Effector memory CD8-positive, alpha-beta T cell (primary cell): ENCODE data around the gene PDCD1.

Experiments
- ATAC-seq: fragments of 150-1000 bp; cut with Tn5 transposase; replicated peaks from 2 replicates; pipeline ENCODE4 v1.10.0; 2021; ENCODE audit warnings: mild to moderate bottlenecking, moderate library complexity
- DNase-seq, 3 experiments: peaks; one replicate each; pipeline ENCODE4 v3.0.0; 2021
- H3K27ac Mint-ChIP-seq, 2 donors: one replicate each; pipeline ENCODE4 v1.8.0; 2022; ENCODE audit warnings: mild to moderate bottlenecking in 2 of 2, mixed read lengths in 2 of 2, moderate library complexity in 2 of 2
- H3K27me3 Mint-ChIP-seq, 2 donors: one replicate each; pipeline ENCODE4 v1.8.0; 2022; ENCODE audit warnings: mixed read lengths in 2 of 2
- H3K36me3 Mint-ChIP-seq: one replicate; pipeline ENCODE4 v1.8.0; 2022; ENCODE audit warnings: mild to moderate bottlenecking, moderate library complexity, mixed read lengths; ENCODE audit not compliant: insufficient read depth
- H3K4me1 Mint-ChIP-seq, 2 donors: one replicate each; pipeline ENCODE4 v1.8.0; 2022; ENCODE audit warnings: low read depth in 2 of 2, mixed read lengths in 2 of 2
- H3K4me3 Mint-ChIP-seq, 2 donors: one replicate each; pipeline ENCODE4 v1.8.0; 2022; ENCODE audit warnings: mild to moderate bottlenecking in 2 of 2, mixed read lengths in 2 of 2, moderate library complexity in 2 of 2
- H3K9me3 Mint-ChIP-seq, 2 donors: one replicate each; pipeline ENCODE4 v1.8.0; 2022; ENCODE audit warnings: mixed read lengths in 2 of 2

Gene PDCD1

DNA sequence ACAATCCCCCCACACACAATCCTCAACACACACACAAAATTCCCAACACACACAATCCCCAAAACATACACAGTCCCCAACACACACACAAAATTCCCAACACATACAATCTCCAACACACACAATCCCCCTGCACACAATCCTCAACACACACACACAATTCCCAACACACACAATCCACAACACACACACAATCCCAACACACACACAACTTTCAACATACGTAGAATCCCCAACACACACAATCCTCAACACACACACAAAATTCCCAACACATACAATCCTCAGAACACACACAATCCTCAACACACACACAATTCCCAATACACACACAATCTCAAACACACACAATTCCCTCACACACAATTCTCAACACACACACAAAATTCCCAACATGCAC lies 2.6 kb upstream of the PDCD1 start:
- peak overlapping the region; percentile 73 to 93 for H3K4me3 Mint-ChIP-seq
- DNase-seq, result no peak
- H3K27me3 Mint-ChIP-seq, result no peaks in the 10 kb centered on the region
- H3K4me1 Mint-ChIP-seq, result peaks cover 63 to 76% of the 10 kb centered on the region in 2 donors
- peak overlapping the region; percentile 87 to 93 for H3K27ac Mint-ChIP-seq
- no peaks in the 10 kb centered on the region for H3K9me3 Mint-ChIP-seq
- peaks cover 41% of the 10 kb centered on the region for H3K36me3 Mint-ChIP-seq
- ATAC-seq, result no peak

DNA sequence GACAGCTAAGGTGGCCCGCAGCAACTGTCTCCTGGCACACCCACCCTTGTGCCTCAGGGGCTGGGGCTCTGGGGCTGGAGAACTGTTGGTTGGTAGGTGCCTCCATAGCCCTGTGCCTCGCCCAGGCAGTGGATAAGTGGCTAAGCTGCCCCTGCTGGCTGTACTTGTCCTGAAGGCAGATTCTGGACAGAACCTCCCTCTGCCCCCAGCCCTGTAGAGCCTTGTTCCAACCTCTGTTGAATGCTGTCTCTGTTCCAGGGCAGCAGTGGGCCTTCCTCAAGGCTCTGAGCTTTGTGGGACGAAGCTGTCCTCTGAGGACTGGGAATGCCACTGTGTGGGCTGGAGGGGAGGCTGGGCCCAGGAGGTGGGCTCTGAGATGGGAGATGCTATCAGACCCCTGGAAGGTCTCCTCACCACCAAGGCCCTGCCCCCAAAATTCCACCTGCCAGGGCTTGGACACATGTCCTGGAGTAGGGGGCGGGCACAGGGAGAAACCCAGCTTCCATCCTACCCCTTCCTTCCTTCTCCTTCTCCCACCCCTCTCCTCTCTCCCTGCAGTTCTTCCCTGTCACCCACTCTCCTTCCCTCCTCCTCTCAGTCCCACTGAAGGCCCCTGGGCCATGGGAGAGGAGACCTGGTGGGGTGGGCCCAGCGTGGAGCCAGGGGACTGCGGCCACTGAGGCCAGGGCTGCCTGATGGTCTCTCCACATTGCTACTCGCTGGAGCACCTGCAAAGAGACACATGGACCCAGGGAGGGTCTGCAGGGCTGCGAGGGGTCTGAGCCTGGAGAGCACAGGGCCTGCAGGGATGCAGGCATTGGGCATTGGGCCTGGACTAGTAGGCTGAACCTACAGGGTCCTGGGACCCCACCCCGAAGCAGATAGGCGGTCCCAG lies 1.7 kb upstream of the PDCD1 start:
- Mint-ChIP-seq H3K36me3 (peaks cover 41% of the 10 kb centered on the region), H3K4me3 (peak overlapping the region; percentile 73 to 93), H3K27me3 (no peaks in the 10 kb centered on the region), H3K27ac (peak overlapping the region; percentile 87 to 93), H3K4me1 (peaks cover 64 to 71% of the 10 kb centered on the region in 2 donors), H3K9me3 (no peaks in the 10 kb centered on the region)
- ATAC-seq (no peak), DNase-seq (no peak)

DNA sequence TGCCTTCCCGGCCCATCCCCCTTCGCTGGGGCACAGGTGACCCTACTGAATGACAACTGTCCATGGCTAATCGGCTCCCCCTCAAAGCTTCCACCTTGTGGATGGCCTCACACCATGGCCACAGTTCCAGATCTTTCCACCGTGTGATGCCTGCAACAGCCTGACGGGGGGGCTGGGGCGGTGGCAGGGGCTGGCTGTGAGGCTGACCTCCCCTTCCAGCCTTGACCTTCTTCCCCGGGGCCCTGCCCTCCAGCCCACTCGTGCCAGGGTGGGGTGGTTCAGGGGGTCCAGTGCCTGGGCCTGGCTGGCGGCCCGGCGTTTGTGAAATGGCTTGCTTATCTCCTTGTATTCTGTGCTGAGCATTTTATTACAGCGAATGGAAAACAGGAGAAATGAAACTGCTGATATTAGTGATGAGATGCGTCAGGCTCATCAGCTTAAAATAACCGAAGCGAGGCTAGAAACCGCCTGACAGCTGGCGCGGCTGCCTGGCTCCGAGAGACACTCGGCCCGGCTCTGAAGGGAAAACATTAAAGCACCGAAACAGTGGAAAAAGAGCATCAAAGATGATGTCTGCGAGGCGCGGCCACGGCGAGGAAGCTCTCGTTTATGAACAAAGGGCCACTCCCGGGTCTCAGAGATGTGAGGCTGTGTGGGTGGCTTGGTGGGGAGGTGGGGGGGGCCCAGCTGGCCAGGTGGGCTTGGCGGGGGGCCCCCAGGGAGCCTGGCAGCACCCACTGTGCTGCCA lies 916 bp upstream of the PDCD1 start:
- no peak for DNase-seq
- peak; percentile 23 for ATAC-seq
- H3K4me1 Mint-ChIP-seq, result peaks cover 59 to 63% of the 10 kb centered on the region in 2 donors
- peak overlapping the region; percentile 73 to 93 for H3K4me3 Mint-ChIP-seq
- H3K27ac Mint-ChIP-seq, result peak overlapping the region; percentile 87 to 93
- peaks cover 36% of the 10 kb centered on the region for H3K36me3 Mint-ChIP-seq
- no peaks in the 10 kb centered on the region for H3K27me3 Mint-ChIP-seq
- no peaks in the 10 kb centered on the region for H3K9me3 Mint-ChIP-seq

DNA sequence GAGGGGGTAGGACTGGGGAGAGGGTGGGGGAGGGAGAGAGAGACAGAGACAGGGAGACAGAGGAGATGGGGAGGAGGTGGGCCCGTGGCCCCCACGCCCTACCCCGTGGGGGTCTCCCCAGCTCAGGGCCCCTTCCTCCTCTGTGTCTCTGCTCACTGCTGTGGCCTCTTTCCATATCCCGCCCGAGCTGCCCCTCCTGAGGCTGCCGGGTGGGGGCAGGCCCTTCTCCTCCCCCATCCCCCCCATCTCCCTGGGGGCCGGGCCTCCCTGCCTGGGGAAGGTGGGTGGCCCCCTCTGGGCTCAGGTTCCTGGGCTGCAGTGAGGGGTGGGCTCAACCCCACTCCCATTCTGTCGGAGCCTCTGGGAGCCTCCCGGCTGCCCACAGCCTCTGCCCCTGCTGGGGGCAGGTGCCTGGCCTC lies 332 bp upstream of the PDCD1 start:
- Mint-ChIP-seq H3K4me3 (peak overlapping the region; percentile 73 to 93), H3K36me3 (peaks cover 31% of the 10 kb centered on the region), H3K4me1 (peaks cover 59 to 61% of the 10 kb centered on the region in 2 donors), H3K9me3 (no peaks in the 10 kb centered on the region), H3K27ac (peak overlapping the region; percentile 87 to 93), H3K27me3 (no peaks in the 10 kb centered on the region)
- ATAC-seq (peak; percentile 17), DNase-seq (no peak)

DNA sequence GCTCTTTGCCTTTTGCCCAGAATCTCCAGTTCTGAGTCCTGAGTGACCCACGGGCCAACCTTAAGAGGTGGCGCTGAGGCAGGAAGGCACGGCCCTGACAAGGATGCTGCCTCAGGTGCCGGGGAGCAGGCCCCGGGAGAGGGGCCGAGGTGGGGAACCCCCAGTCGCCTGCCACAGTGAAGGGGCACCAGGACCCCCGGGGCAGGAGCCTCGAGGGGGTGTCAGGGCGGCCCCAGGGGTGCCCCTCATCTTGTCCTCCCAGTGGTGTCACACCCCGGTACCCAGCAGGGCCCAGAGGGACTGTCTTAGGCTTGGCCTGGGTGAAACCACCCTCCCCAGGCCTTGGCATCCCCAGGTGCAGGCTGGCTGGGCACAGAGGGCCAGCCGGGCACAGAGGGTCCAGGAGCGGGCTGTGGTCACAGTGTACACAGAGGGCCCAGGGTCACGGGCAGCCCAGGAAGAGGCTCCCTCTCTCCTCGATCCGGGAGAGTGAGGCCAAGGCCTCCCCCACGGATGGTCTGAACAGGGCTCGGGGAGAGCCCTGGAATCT lies 1.0 kb downstream of the PDCD1 start:
- peaks cover 50 to 61% of the 10 kb centered on the region in 2 donors for H3K4me1 Mint-ChIP-seq
- no peak for ATAC-seq
- H3K4me3 Mint-ChIP-seq, result peak overlapping the region; percentile 73 to 93
- peaks cover 30% of the 10 kb centered on the region for H3K36me3 Mint-ChIP-seq
- no peaks in the 10 kb centered on the region for H3K9me3 Mint-ChIP-seq
- DNase-seq, result no peak
- no peaks in the 10 kb centered on the region for H3K27me3 Mint-ChIP-seq
- H3K27ac Mint-ChIP-seq, result peak overlapping the region; percentile 87 to 93

DNA sequence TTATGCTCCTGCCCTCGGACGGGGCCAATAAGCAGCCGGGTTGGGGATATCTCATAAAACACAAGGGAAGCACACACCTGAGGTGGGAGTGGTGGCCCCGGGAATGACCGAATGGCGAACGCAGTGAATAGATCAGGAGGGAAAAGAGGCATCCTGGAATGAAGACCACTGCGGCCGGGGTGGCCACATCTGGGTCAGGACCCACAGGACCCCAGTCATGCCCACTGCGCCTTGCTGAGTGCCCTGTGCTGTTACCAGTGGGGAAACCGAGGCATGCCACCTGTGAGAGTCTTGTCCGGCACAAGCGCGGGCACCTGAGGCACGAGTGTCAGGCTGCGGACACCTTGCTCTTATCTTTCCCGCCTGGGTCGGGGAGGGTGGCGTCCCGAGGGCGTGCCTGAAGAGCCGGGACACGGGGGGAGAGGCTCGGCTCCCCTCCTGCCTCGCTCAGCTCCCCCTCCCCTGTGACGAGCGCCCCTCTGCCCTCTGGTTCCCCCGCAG lies 1.6 kb downstream of the PDCD1 start:
- H3K4me3 Mint-ChIP-seq, result peak overlapping the region; percentile 73 to 93
- H3K9me3 Mint-ChIP-seq, result no peaks in the 10 kb centered on the region
- ATAC-seq, result no peak
- no peaks in the 10 kb centered on the region for H3K27me3 Mint-ChIP-seq
- peaks cover 44 to 61% of the 10 kb centered on the region in 2 donors for H3K4me1 Mint-ChIP-seq
- H3K27ac Mint-ChIP-seq, result peak overlapping the region; percentile 87 to 93
- no peak for DNase-seq
- peaks cover 32% of the 10 kb centered on the region for H3K36me3 Mint-ChIP-seq

DNA sequence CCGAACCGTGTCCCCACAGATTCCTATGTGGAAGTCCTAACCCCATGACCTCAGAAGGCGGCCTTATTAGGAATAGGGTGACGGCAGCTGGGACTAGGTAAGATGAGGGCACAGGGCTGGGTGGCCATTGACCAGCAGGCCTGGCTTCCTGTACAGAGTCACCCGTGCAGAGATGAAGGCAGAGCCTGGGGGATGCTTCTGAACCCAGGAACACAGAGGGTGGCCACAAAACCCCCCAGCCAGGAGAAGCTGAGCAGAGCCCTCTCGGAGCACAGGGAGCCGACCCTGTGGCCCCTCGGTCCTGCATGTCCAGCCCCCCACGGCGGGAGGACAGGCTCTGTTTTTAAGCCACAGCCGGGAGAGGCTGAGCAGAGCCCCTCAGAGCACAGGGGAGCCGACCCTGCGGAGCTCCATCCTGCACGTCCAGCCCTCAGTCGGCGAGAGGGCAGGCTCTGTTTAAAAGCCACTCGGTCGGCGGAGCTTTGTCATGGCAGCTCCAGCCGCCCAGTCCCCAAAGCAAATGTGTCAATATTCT lies 2.7 kb downstream of the PDCD1 start:
- H3K9me3 Mint-ChIP-seq, result no peaks in the 10 kb centered on the region
- peak overlapping the region; percentile 87 to 93 for H3K27ac Mint-ChIP-seq
- ATAC-seq (no peak), DNase-seq (no peak)
- peak overlapping the region; percentile 73 to 93 for H3K4me3 Mint-ChIP-seq
- peaks cover 32% of the 10 kb centered on the region for H3K36me3 Mint-ChIP-seq
- H3K27me3 Mint-ChIP-seq, result no peaks in the 10 kb centered on the region
- H3K4me1 Mint-ChIP-seq, result peaks cover 36 to 51% of the 10 kb centered on the region in 2 donors

DNA sequence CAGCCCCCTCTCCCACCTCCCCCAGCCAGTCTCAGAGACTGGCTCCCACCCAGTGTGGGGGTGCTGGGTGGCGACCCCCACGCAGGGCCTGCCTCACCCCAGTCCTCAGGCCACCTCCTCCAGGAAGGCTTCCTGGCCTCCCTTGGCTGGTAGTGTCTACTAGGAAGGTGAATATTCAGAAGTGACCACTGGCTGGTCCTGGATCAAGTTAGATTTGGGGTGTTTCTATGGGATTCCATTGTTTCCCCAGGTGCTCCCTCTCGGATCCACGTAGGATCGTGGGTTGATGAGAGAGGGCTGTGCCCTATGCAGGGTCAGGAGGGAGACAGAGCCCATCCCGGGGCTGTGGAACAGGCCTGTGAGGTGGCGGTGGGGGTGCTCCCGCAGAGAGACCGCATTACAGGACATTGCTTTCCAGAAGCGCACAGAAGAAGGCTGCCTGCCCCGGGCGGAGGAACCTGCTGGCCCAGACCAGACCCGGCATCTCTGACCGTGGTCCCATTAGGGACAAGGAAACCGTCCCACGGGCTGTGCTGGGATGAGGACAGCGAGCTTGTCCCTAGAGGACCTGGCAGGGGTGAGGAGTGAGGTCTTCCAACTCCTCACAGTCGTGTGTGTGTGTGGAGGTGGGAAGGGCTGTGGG lies 3.3 kb downstream of the PDCD1 start:
- peaks cover 32 to 48% of the 10 kb centered on the region in 2 donors for H3K4me1 Mint-ChIP-seq
- DNase-seq (no peak), ATAC-seq (no peak)
- peak overlapping the region; percentile 87 to 93 for H3K27ac Mint-ChIP-seq
- no peaks in the 10 kb centered on the region for H3K27me3 Mint-ChIP-seq
- H3K36me3 Mint-ChIP-seq, result peaks cover 34% of the 10 kb centered on the region
- peak overlapping the region; percentile 73 to 93 for H3K4me3 Mint-ChIP-seq
- H3K9me3 Mint-ChIP-seq, result no peaks in the 10 kb centered on the region

DNA sequence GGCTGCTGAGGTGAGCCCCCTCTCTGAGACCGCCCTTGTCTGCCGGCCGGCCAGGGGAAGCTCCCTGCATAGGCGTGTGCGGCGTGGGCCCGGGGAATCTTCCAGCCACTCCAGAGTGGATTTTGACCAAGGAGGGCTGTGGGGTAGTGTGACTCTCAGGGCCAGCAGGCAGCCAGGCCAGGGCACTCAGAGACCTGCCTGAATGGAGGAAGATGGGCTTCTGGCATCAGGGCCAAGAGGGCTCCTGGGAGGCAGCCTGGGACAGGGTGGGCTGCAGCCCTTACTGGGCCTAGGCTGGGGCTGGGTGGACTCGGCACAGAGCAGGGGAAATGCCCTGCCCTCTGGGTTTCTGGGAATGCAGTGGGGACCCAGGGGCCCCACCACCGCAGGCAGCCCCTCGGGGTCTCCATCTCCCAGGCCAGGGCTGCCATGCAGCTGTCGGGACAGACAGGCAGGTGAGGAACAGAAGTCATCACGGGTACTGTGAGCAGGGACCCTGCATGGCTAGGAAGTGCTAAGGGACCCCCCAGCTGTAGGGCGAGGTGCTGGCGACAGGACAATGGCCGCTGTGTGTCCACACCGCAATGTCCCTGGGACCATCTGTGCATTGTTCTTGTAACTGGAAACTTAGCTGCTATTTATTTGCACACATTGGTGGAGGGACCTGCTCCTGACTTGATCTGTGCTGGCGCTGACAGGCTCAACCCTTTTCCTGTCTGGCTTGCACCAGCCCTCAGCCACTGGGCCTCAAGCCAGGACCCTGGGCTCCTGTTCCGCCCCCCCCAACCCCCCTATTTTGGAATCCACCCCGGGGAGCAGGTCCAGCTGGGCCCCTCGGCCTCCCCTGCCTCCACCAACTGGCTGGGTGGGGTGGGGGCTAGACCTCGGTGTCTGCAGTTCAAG lies 4.1 kb downstream of the PDCD1 start:
- H3K27ac Mint-ChIP-seq, result peak overlapping the region in 1 of 2 donors; percentile 60
- H3K4me1 Mint-ChIP-seq, result peaks cover 28 to 43% of the 10 kb centered on the region in 2 donors
- peak overlapping the region in 1 of 2 donors; percentile 23 for H3K4me3 Mint-ChIP-seq
- no peaks in the 10 kb centered on the region for H3K27me3 Mint-ChIP-seq
- no peak for ATAC-seq
- H3K36me3 Mint-ChIP-seq, result peaks cover 34% of the 10 kb centered on the region
- no peaks in the 10 kb centered on the region for H3K9me3 Mint-ChIP-seq
- no peak for DNase-seq

DNA sequence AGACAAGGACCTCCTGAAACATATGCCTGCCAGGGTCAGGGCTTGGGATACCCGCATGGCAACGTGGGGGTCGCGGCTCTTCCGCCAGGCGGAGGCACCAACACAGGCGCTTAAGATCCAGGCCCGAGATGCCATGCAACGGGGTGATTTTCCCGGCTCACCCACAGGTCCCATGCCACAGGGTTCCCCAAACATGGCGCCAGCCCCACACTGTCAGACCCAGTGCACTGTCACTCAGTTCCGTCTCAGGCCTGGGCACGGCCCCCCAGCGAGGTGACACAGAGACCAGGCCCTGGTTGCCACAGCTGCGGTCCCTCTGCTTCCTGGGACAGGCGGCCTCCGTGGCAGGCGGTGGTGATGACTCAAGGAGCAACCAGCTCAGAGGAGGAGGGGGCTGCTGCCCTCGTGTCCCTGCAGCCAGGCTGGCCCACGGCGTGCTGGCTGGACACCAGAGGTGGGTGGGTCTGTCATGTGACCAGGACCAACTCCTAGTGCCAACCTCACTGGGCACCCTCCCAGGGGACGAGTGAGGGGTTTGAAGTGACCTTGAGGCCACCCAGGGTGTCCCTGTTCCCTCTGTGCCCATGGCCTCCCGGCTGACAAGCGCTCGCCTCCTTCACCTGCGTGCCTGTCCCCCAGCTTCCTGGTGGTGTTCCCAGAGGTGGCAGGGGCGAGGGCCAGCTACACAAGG lies 4.9 kb downstream of the PDCD1 start:
- peak overlapping the region in 1 of 2 donors; percentile 60 for H3K27ac Mint-ChIP-seq
- no peaks in the 10 kb centered on the region for H3K27me3 Mint-ChIP-seq
- peaks cover 34% of the 10 kb centered on the region for H3K36me3 Mint-ChIP-seq
- H3K4me3 Mint-ChIP-seq, result peak overlapping the region in 1 of 2 donors; percentile 23
- ATAC-seq (peak; percentile 68), DNase-seq (no peak)
- no peaks in the 10 kb centered on the region for H3K9me3 Mint-ChIP-seq
- H3K4me1 Mint-ChIP-seq, result peaks cover 26 to 42% of the 10 kb centered on the region in 2 donors

DNA sequence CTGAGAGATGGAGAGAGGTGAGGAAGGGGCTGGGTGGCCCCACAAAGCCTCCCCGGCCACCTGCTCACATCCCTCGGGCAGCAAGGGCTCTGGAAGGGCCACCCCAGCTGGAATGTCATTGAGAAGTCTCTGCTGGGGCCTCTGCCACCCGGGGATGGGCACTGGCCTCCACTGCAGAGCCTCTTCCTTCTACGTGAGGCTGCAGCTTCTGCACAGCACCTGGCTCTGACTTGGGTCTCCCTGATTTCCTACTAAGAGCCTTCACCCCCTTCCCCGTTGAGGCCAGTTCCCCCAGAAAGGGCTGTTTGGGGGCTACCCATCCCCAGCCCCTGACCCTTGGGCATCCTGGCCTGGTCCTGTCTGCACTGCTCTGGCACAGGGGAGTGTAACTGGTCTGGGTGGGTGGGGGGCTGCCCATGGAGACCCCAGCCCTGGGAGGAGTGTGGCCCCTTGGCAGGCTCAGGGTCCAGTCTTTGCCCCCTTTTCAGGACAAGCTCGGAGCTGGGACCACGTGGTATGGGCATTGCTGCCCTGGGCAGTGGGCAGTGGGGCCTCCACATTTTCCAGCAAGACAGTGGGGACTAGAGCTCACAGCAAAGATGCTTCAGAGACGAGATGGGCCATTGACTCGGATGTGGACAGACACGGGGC lies 5.6 kb downstream of the PDCD1 start:
- H3K36me3 Mint-ChIP-seq, result peaks cover 34% of the 10 kb centered on the region
- no peaks in the 10 kb centered on the region for H3K9me3 Mint-ChIP-seq
- H3K27ac Mint-ChIP-seq, result peak overlapping the region; percentile 58 to 60
- no peak for DNase-seq
- H3K4me3 Mint-ChIP-seq, result no peak overlapping the region
- no peak for ATAC-seq
- peaks cover 24 to 37% of the 10 kb centered on the region in 2 donors for H3K4me1 Mint-ChIP-seq
- no peaks in the 10 kb centered on the region for H3K27me3 Mint-ChIP-seq
